NCI-H226 (cell line): ENCODE results near the gene CYFIP2.
A peak's percentile ranks its signal among the peaks of the same experiment; 100 is the strongest.
"Not testable (repeated sequence)": the region's sequence is repeated elsewhere in the genome, so short reads cannot be mapped to it uniquely, and the experiment has no call there.

Experiments used
- DNase-seq: peaks from one replicate; pipeline ENCODE4 v3.0.0-alpha.2; 2015

The CYFIP2 gene

DNA sequence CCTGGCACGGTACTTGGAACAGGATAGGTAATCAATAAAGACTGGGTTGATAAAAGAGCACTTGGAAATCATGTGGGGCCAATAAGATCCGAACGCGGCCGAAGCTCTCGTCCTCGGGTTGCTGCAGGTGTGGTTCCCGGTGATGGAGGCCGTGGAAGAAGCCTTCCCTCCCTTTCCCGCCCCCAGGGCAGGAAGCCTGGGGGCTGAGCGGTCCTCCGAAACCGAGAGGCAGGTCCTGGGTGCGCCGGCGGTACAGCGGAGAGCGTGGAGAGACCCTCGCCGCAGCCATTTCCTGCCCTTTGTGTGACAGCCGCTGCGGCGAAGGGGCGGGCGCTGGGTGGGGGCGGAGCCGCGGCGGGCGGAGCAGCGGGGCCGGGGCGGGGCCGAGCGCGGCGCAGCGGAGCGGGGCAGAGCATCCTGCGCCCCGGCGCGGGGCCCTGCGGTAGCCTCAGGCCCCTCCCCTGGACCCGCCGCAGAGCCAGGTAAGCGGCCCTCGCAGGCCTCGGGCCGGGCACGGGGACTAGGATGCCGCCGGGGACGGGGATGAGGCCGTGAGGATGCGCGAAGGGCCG is at the start of gene CYFIP2:
TSS of gene CYFIP2 (plus strand) at position 410 of the 572 bp plus-strand sequence. CDS start 19,239 bp downstream, outside the sequence.
- DNase-seq: no peak

DNA sequence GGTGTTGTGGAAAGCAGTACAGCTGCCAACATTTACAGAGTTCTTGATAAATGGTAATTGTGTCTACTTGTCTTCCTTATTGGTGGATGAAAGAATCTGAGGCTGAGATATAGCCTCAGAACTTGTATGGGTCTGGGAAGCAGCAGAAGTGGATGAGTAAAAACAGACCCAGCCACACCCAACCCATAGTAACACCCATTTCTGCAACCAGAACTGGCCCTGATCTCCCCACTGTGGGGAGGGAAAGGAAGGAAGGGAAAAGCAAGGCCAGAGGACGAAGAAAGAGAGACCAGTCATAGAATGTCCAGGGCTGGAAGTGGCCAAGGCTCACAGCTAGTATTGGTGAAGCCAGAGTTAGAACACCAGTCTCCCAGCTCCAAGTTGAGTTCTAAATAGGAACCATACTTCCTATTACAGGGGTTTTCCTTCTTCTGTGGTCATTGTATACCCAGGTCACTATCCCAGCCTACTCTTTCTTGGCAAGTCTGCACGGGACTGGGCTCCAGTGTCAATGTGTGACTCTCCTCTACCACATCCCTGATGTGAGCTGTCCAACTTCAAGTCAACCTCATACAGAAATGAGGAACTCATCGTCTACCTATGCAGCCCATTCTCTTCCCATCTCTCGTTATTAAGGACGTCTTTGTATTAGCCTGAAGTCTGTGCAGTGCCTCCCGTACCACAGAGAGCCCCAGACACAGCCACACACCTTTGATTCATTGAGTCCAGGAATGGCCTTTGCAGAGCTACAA is 49.4 kb upstream of the CYFIP2 start:
- DNase-seq: no peak

GRCh38 chr5:157217289-157218024 is 48.5 kb upstream of the CYFIP2 start:
- DNase-seq: no peak

GRCh38 chr5:157219491-157220271 is 46.2 kb upstream of the CYFIP2 start:
- DNase-seq: no peak

DNA sequence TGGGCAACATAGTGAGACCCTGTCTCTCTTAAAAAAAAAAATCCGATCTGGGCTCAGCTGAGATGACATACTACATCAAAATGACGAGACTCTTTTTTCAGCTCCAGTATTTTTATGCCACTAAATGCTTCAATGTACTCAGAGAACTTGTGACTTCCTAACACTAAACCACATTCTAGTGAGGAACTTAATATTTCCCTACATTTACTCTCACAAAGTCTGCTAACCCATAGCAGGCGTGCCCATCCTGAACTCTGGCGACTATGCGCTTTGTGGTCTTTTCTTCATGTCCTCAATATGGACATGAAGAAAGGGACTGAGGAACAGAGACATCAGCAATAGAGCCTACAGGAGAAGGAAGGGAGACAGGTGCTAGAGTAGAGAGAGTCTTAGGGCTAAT is 44.0 kb upstream of the CYFIP2 start:
- DNase-seq: no peak

GRCh38 chr5:157222506-157223230 is 43.3 kb upstream of the CYFIP2 start:
- peak; percentile 44 for DNase-seq

DNA sequence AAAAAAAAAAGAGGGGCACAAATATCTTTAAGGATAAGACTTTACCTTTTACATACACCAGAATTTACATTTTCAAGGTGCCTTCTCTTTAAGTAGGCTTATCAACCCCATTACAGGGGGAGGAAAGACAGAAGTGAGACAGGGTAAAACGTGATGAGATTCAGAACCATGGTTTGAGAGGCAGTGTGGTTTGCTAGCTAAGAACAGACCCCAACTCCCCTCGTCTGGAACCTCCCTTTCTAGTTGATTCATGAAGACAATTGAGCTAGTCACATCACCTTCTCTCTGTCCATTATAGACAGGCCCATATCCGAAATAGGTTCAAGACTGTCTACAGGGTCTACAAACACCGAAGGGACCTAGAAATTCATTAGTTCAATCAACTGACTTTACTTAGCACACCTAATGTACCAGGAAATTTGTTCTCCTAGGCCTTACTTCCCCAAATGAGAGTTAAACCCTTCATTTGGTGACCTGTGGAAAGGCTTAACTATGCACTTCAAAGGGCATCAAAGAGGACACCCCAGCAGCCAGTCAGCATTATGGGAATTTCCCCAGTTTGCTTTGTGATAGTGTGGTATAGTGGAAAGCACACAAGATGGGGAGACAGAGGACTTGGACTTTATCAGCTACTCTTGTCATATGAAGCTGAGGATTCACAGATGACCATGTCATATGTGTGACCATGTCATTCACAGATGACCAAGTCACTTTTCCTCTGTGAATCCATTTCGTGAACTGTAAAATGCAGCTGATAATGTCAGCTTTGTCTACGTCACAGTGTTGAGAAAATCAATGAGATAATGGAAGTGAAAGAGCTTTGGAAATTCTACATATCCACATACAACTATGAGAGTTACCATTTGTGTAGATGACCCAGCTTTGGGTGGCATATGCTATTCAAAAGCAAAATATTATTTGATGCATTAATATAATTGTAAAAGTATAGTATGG is 40.2 kb upstream of the CYFIP2 start:
- no peak for DNase-seq

GRCh38 chr5:157230610-157231009 is 35.3 kb upstream of the CYFIP2 start:
- DNase-seq: no peak

DNA sequence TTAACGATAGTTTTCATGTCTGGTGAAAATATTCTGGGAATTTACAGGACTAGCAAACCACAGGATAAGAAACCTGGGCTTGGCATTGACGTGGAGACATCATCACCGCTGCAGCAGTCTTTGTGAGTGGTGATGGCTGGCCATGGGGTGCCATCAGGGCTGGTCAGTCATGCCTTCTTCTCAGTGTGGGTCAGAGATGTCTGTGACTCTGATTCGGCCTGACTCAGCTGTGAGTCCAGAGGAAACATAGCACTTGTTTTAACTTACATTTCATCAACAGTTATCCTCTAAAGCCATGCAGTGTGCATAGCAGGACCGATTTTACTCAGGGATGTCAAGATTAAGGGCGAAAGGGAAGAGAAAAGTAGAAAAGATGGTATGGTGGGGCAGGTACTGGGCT is 33.2 kb upstream of the CYFIP2 start:
- DNase-seq: no peak

GRCh38 chr5:157233515-157233914 is 32.4 kb upstream of the CYFIP2 start:
- DNase-seq: no peak

GRCh38 chr5:157236423-157236822 is 29.5 kb upstream of the CYFIP2 start:
- no peak for DNase-seq

GRCh38 chr5:157241483-157241882 is 24.4 kb upstream of the CYFIP2 start:
- DNase-seq: no peak

DNA sequence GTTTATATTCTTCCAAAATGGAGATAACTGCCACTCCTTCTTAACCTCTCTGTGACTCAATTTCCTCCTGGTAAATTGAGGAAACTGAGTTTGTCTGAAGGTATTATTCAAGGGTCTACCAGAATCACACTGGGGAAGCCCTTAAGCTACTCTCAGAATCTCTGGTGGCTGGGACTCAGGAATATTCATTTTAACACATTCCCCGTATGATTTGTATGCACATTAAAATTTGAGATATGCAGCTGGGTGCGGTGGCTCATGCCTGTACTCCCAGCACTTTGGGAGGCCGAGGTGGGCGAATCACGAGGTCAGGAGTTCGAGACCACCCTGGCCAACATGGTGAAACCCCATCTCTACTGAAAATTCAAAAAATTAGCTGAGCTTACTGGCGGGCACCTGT is 21.2 kb upstream of the CYFIP2 start:
- not testable (repeated sequence) for DNase-seq

GRCh38 chr5:157245476-157245875 is 20.4 kb upstream of the CYFIP2 start:
- no peak for DNase-seq

- DNase-seq: no peak
Observed at GRCh38 chr5:157245886-157246285, 20.0 kb upstream of the CYFIP2 start.

DNA sequence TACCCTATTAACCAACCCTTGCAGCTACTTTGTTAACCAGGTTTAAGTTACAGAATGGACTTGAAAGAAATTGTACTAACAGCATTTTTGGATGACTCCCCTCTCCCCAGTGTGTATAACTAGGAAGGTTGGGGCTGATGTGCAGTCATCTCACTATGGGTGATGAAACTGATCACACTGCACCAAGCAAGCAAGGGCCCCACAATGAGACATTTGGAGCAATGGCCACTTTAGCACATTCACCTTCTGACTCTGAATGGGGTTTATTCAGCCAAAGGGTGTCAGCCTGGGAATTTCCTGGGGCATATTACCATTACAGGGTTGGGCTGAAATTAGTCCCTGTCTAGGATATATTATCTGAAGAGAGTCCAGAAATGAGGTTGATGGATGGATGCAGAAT is 18.7 kb upstream of the CYFIP2 start:
- DNase-seq: no peak

DNA sequence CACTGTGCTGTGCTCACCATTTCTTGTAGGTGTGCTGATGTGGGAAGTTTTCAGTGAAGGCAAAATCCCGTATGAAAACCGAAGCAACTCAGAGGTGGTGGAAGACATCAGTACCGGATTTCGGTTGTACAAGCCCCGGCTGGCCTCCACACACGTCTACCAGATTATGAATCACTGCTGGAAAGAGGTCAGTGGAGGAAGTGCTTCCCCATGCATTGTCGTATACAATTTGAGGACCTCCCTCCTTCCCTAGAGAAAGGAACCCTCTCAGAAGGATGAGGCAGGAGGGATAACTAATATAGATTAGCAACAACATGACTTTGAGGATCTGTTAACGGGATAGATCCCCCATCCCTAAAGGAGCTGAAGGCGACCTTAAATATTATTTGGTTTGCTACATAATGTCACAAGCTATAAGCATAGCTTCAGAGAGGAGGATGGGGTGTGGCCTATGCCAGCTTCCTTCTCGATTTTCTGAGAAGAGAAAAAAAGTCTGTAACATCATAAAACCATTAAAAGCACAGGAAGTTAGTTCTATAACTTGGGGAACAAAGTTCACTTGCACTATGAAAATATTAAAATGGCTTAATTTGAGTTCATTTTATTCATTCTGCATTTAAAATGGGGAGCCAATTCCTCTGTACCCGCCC is 17.0 kb upstream of the CYFIP2 start:
- DNase-seq: no peak

GRCh38 chr5:157252711-157253465 is 13.0 kb upstream of the CYFIP2 start:
- no peak for DNase-seq

GRCh38 chr5:157253547-157253946 is 12.4 kb upstream of the CYFIP2 start:
- DNase-seq: no peak

DNA sequence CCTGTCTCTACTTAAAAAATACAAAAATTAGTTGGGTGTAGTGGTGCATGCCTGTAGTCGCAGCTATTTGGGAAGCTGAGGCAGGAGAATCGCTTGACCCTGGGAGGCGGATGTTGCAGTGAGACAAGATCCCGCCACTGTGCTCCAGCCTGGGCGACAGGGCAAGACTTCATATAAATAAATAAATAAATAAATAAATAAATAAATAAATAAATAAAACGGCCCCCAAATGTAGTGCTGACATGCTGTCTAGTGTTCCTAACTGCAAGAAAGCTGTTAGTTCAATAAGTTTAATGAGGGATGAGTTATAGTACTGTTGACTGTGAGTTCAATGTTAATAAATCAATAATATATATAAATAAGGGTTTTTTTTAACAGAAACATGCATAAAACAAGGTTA is 7.5 kb upstream of the CYFIP2 start:
- DNase-seq: no peak
